ENCODE data around the gene TSPAN18.

Gene TSPAN18

GRCh38 chr11:44803009-44803408 lies 76.2 kb downstream of the TSPAN18 start:
- no peak for DNase-seq

- no peak for DNase-seq
Observed at GRCh38 chr11:44804449-44805437, 78.0 kb downstream of the TSPAN18 start.

DNA sequence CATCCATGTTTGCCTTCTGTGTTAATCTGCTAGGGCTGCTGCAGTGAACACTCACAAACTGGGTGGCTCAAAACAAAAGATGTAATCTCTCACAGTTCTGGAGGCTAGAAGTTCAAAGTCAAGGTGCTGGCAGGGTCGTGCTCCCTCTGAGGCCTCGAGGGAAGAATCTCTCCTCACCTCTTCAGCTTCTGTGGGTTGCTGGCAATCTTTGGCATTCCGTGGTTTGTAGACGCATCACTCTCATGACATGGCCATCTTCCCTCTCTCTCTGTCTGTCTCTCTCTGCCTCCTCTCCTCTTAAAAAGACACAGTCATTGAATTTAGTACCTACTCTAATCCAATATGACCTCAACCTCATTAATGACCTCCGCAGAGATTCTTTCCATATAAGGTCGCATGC lies 78.8 kb downstream of the TSPAN18 start:
- no peak for DNase-seq

- DNase-seq, result no peak
Observed at GRCh38 chr11:44808053-44808753, 81.4 kb downstream of the TSPAN18 start.

DNA sequence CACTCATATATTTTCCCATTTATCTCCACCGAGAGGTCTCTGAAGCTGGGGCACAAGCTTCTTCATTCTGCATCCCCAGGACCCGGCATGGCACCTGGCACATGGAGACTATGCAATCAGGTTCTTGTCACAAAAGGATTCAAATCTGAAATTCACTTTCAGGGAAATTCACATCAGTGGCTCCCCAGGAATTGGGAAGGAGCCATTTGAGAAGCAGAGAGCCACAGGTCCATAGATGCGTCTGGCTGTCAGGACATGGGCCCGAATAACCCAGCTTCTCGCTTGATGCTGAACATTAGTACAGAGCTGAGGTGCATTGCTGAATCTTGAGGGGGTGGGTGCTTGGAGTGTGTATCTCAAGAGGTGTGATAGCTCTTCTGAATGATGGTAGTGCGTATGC lies 82.5 kb downstream of the TSPAN18 start:
- DNase-seq, result no peak

- no peak for DNase-seq
Observed at GRCh38 chr11:44811841-44812448, 85.2 kb downstream of the TSPAN18 start.

GRCh38 chr11:44812971-44813370 lies 86.2 kb downstream of the TSPAN18 start:
- no peak for DNase-seq

GRCh38 chr11:44813401-44813800 lies 86.6 kb downstream of the TSPAN18 start:
- no peak for DNase-seq

DNA sequence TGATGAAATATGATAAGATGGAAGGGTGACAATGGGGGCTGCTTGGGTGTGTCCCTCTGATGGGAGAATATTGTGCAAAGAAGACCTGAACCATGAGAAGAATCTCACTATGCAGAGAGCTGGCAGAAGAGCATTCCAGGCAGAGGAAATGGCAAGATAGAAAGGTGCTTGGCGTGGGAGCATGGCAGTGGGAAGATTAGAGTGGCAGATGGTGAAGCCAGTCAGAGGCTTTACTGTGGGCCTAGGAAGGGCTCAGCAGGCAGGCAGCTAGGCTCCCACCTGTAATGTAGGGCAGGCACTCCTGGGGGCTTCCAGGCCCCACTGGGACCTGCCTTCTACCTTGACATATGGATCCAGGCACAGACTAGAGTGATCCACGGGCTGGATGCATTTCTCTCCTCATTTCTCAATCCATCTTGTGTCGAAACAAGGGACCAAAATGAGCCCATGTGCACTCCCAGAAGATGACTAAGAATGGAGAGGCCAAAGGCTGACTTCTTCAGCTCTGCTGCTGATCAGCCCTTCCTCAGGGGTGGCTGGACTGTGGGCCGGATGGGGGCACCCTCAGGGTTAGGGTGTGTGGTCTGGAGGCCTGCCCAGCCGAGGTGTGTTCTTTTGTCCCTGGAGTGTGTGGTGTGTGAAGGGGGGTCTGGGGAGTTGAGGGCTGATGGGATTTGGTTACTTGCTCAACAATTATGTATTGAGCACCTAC lies 88.3 kb downstream of the TSPAN18 start:
- DNase-seq, result no peak

DNA sequence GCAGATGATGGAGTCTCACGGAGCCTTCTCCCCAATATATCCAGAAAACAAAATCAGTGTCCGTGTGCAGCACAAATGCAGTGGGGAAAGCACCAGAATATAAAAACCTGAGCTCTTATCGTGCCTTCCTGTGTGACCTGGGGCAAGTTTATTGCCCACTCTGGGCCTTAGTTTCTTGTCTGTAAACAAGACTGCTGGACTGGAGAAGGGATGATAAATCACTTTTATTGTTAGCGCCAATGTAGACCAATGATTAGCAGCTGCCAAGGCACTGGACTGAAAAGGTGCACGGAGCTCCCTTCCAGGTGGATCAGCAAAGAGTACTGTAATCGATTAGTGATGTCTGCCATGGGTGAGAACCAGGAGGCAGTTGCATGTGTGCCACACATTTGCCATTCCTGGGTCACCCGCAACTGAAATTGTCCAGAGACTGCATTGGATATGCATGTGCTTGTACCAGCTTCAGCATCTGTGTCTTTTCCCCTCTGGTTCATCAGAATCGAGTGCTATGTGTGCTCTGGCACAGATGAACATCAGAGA lies 89.2 kb downstream of the TSPAN18 start:
- no peak for DNase-seq

GRCh38 chr11:44816761-44817160 lies 90.0 kb downstream of the TSPAN18 start:
- no peak for DNase-seq

DNA sequence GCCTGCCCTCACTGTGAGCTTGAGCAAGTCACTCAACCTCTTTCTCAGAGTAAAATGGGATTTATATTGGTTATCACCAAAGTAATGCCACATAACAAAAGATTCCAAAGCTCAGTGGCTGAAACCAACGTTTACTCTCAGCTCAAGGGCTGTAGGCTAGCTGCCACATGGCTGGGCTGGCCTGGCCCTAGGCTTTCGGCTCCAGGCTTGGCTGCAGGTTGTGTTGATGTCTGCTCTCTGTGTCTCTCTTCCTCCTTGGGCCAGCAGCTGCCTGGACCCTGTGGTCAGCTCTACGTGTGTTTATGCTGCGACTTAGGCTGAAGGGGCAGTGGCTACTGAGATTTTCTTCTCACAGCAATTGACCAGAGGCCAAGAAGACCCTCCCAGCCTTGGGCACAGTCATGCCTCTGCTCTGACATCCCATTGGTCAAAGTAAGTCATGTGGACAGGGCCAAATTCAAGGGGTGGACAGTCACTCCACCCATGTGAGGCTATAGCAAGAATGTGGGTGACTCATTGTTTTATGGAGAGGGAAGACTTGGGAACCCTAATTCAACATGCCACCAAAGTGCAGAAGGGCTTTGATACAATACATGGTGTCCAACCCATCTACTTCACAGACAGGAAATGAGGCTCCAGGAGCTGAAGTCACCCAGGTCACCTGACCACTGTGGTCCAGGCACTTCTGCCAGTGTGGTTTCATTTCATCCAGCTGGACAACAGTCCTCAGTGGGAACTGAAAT lies 90.6 kb downstream of the TSPAN18 start:
- DNase-seq, result no peak

DNA sequence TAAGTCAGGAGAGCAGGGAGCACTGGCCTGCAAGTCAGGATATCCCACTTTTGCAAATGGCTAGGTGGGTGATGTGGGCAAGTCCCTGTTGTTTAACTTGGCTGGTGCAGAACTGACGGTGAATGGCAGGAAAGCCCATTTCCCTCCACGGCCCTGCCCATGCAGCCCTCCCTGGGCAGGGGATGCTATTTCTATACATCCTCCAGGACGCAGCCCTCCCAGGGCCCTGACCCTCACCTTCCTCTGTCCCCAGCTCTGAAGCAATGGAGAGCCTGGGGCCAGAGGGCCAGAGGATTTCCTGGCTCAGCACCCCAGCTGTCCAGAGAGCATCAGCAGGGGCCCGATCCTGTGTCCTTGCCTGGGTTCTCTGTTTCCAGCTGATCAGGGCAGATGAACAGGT lies 91.3 kb downstream of the TSPAN18 start:
- DNase-seq, result no peak

DNA sequence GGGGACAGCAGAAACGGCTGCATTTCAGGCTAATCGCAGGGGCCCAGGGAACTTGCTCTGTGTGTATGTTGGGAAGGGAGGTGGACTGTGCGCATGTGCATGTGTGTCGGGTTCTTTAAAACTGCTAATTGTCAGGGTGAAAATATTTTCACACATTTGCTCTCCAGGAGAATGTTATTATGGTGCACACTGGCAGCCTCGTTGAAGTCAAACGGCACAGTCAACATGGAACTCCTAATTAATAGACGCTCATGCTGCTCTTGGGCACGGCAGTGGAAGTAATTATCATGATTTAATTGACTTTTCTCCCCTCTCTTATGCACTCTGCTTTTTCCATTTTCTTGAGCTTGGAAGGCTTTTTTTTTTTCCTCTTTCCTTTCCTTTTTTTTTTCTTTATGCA lies 92.6 kb downstream of the TSPAN18 start:
- no peak for DNase-seq

DNA sequence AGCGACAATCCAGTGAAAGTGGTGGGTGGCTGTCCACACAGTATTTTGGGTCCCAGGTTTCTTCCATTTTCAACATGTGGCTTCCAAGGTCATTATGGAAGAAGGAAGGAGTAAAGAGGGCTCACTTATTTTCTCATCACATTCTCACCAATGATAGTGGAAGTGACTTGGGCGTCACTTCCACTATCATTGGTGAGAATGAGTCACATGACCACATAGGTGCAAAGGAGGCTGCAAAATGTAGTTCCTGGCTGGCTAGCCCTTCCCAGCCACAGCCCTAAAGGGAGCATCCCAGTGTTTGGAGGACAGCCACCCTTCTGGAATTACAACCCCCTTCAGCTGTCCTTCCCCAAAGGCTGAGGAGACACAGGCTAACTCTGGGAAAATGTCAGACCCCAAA lies 95.6 kb downstream of the TSPAN18 start:
- no peak for DNase-seq

DNA sequence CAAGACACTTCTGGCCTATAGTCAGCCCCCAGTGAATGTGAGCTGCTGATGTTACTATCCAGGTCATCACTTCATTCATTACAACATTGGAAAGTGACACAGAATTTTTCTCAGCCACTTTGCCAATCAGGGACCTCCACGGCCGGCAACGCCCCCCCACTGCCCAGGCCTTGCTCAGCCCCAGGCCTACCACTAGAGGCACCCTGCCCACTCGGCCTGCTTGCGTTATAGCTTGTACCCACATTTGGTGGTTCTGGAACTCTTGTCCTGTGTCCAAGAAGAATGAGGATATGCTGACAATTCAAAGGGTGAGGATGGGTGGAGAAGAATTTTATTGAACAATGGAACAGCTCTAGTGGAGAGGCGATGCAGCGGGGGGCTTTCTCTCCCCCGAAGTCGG lies 96.2 kb downstream of the TSPAN18 start:
- no peak for DNase-seq

DNA sequence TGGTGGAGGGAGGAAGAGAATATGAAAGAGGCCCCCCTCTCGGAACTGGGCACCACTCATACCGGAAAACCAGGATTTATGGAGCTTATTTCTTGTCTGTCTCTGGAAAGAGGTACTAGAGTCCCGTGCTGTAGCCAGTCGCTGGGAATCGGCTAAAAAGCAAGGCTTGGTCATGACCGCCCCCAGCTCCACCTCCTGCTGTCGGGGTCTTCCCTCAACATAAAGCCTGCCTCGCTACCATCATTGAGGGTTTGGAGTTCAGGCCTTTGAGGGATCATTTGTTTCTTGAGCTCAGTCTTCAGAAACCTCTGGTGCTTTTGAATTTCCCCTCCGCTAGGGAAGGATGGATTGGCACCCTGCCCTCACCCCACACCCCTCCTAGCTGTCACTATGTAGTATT lies 97.1 kb downstream of the TSPAN18 start:
- no peak for DNase-seq

- no peak for DNase-seq
Observed at GRCh38 chr11:44824300-44824704, 97.5 kb downstream of the TSPAN18 start.

- no peak for DNase-seq
Observed at GRCh38 chr11:44825058-44825785, 98.5 kb downstream of the TSPAN18 start.

- no peak for DNase-seq
Observed at GRCh38 chr11:44826922-44827643, 100.3 kb downstream of the TSPAN18 start.

Measured in hippocampal formation (tissue), 2 donors.